Putamen (tissue), 1 donor: ENCODE data around the gene TEX44.
A peak's percentile ranks its signal among the peaks of the same experiment; 100 is the strongest.
"Not testable (repeated sequence)": the region's sequence is repeated elsewhere in the genome, so short reads cannot be mapped to it uniquely, and the experiment has no call there.

Source experiments
- DNase-seq: peaks from one replicate; pipeline ENCODE4 v3.0.0-alpha.2; 2016; ENCODE audit warnings: low spot score

The TEX44 gene

GRCh38 chr2:231571661-231572191, 20.9 kb upstream of the TEX44 start:
- DNase-seq, result no peak

DNA sequence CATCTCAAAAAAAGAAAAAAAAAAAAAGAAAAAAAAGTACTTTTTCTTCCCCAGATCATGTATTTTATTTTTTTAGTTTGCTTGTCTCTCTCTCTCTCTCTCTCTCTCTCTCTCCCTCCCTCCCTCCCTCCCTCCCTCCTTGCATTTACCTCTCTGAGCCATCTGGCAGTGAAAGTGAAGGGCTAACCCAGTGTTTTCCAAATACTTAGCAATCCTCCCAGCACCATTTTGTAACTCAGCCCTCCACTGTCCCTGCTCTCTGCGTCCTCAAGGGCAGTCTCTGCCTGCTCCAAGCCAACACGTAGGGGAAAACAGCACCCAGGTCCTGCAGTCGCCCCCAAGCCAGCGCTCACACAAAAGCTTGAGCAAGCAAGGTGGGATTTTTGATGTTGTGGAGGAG, 19.6 kb upstream of the TEX44 start:
- no peak for DNase-seq

- no peak for DNase-seq
Measured at GRCh38 chr2:231573698-231574421, 18.8 kb upstream of the TEX44 start.

DNA sequence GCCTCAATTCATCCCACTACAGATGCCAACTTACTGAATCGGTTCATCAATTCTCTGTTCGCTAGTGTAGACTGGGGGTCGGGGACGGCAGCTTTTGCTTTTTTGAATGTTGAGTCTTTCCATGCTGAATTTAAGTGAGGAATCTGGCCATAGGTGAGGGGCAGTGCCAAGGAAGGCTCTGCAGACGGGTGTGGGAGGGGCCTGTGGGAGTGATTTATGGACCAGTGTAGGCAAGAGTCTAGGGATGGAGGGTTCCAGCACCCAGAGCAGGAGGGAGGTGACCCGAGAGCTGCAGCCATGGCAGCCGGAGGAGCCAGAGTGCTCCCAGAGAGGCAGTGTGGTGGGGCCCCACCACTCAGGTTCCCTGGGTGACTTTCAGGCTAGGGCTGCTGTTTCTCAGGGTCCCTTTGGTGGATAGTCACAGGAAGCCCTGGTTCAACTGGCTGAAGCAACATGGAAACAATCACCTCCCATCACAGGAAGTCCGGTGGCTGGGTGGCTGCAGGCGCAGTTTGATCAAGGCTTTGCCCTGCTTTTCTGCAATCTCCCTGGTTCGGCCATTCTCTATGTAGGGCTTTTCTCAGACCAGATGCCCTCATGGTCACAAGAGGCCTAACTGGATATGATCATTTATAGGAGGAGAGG, 16.9 kb upstream of the TEX44 start:
- no peak for DNase-seq

DNA sequence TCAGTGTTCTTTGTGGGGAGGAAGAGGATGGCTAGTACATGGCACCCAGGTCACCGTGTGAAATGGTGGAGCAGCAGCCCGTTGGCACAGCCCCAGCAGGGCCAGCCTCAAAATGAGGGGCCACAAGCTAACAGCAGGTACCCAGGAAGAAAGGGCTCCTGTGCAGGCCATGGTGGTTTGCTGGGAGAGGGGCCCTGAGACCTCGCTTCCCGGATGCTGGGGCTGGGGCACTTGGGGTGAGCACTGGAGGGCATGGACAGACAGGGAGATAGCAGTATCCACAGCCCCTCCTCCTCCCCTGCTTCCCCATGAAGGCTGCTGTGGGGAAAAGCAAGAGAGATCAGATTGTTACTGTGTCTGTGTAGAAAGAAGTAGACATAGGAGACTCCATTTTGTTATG, 16.2 kb upstream of the TEX44 start:
- no peak for DNase-seq

GRCh38 chr2:231578655-231579054, 14.0 kb upstream of the TEX44 start:
- DNase-seq, result not testable (repeated sequence)

DNA sequence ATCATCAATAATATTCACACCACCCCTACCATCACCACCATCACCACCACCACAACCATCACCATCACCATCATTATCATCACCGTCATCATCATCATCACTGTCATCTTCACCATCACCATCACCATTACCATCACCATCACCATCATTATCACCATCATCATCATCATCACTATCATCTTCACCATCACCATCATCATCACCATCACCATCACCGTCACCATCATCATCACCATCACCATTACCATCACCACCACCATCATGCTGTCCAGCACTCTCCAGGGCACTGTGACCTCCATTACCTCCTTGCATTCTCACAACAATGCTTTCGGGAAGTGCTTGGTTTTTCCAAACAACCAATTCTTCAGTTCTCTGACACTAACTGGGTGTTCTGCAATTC, 13.1 kb upstream of the TEX44 start:
- no peak for DNase-seq

- no peak for DNase-seq
Measured at GRCh38 chr2:231581328-231581727, 11.3 kb upstream of the TEX44 start.

DNA sequence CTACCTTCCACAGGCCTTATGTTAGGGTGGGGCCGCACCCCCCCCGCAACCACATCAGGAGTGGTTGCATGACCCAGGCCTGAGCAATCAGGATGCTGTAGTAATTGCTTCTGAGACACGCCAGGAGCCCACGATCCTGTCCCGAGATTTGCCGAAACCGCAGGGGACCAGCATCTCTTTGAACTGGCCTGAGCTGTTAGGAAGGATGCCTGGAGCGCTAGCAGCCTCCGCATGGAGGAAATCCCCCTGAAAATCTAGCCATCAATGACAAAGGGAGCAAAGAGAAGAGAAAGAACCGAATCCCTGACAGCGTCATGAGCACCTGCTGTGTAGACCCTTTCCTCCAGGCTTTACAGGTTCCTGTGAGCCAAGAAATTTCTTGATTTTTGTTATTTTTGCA, 8.7 kb upstream of the TEX44 start:
- DNase-seq, result no peak

DNA sequence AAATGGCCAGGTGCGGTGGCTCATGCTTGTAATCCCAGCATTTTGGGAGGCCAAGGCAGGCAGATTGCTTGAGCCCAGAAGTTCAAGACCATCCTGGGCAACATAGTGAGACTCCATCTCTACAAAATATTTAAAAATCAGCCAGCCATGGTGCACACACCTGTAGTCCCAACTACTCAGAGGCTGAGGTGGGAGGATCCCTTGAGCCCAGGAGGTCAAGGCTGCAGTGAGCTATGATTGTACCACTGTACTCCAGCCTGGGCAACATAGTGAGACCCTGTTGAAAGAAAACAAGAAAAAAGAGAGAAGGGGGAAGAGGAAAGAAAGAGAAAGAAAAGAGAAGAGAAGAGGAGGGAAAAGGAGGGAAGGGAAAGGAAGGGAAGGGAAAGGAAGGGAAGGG, 4.9 kb upstream of the TEX44 start:
- DNase-seq, result not testable (repeated sequence)

DNA sequence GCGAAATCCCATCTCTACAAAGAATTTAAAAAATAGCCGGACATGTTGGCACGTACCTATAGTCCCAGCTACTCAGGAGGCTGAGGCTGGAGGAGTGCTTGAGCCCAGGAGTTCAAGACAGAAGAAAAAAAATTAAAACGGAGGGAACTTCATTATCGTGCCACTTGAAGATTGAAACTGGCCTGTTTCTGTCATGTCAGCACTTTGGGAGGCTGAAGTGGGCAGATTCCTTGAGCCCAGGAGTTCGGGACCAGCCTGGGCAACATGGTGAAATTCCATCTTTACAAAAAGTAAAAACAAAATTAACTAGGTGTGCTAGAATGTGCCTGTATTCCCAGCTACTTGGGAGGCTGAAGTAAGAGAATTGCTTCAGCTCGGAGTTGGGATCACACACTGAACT, 3.0 kb upstream of the TEX44 start:
- no peak for DNase-seq

DNA sequence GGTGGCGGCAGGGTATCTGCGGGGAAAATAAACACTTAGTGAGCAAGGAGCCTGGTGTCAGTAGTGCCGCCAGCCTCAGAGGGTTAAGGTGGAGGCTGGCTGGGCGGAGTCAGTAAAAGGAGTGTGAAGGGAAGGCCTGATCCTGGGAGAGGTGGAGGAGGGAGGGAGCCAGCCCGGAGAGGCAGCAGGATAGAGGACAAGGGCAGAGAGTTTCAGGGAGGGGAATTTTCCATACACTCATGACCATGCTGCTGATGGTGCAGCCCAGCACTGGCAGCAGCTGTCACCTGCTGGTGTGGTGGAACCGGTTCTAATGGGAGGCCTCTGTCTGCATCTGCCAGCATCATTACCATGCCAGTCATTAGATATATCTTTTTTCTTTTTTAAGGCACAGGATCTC, 2.0 kb upstream of the TEX44 start:
- DNase-seq, result no peak

DNA sequence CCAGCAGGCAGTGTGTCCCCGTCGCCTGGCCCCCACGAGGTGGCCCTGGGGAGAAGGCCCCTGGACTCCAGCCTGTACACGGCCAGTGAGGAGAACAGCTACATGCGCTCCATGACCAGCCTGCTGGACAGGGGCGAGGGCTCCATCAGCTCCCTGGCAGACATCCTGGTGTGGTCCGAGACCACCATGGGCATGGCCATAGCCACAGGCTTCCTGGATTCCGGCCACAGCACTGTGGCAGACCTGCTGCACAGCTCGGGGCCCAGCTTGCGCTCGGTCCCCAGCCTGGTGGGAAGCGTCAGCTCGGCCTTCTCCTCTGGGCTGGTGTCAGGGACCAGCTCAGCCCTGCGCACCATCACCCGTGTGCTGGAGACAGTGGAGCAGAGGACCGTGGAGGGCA, 1.0 kb downstream of the TEX44 start:
- no peak for DNase-seq

DNA sequence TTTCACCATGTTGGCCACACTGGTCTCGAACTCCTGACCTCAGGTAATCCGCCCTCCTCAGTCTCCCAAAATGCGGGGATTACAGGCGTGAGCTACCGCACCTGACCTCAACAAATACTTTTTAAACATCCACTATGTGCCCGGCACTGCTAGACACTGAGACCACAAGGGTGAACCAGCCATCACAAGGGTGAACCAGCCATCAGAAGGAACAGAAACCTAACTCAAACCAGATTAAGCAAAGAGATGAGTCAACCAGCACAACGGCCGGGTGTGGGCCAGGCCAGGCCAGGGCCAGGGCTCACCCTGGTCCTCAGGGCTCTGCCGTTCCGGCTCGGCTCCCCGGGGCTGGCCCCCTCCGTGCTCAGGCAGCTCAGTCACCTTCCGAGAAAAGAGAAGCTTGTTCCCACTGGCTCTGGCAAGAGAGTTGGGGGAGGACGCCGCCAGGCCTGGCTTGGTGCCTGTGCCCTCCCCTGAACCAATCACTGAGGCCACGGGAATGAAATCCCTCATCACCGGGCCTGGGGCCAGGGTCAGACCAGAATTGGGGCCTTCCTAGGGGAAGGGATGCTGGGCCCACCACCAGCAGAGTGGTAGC, 4.4 kb downstream of the TEX44 start:
- peak; percentile 76 for DNase-seq

GRCh38 chr2:231597627-231598026, 5.0 kb downstream of the TEX44 start:
- peak; percentile 64 for DNase-seq

- no peak for DNase-seq
Measured at GRCh38 chr2:231600619-231601355, 8.1 kb downstream of the TEX44 start.

DNA sequence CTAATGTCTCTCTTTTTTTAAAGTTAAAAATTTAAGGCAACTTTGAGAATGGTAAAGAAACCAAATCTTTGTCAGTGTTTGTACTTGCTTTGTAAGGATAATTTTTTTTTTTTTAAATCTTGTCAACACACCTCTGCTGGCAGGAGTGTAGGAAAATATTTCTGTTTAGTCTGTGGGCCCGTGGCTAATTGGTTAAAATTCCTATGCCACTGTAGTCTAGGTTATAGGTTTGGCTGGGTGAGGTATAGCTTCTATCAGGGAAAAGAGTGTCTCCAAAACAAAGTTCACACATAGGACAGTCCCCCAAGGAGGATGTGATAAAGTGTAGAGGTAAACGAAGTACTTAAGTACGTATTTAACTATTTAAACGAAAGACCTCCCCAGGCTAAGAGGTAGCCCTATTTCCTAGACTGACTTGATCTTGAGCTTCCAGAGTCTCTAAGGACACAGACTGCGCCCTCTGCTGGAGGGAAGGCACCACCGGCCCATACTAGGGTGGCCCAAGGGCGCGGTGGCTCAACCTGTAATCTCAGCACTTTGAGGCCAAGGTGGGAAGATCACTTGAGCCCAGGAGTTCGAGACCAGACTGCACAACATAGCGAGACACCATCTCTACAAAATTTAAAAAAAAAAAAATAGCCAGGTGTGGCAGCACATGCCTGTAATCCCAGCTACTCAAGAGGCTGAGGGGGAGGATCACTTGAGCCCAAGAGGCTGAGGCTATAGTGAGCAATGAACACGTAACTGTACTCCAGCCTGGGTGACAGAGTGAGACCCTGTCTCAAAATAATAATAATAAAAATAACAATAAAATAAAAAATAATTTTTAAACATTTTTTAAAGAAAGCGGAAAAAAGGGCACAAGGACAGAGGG, 8.9 kb downstream of the TEX44 start:
- peak; percentile 78 for DNase-seq

GRCh38 chr2:231602859-231603467, 10.3 kb downstream of the TEX44 start:
- DNase-seq, result no peak

DNA sequence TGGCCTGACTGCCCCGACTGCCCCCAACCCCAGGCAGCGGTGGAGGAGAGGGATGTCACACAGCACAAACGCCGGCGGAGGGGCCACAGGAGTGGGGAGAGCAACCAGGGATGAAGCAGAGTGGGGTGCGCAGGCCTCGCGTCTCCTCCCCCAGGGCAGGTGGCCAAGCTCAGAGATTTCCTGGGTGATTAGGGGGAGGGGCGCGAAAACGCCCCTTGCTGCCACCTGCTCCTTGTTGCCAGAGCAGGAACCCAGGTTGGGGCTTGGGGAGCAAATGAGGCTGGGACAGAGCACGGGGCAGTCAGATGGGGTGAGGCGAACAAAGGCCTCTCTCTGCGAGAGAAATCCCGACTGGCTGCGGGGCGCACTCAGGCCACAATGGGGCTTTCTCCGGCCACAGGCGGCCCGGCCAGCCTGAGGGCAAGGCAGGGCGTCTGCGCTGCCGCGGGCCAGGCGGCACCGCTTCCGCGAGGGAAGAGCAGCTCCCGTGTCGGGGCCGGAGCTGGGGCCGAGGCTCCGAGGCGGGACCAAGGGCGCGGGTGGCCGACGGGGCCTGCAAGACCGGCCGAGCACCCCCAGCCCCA, 11.5 kb downstream of the TEX44 start:
- peak; percentile 95 for DNase-seq

DNA sequence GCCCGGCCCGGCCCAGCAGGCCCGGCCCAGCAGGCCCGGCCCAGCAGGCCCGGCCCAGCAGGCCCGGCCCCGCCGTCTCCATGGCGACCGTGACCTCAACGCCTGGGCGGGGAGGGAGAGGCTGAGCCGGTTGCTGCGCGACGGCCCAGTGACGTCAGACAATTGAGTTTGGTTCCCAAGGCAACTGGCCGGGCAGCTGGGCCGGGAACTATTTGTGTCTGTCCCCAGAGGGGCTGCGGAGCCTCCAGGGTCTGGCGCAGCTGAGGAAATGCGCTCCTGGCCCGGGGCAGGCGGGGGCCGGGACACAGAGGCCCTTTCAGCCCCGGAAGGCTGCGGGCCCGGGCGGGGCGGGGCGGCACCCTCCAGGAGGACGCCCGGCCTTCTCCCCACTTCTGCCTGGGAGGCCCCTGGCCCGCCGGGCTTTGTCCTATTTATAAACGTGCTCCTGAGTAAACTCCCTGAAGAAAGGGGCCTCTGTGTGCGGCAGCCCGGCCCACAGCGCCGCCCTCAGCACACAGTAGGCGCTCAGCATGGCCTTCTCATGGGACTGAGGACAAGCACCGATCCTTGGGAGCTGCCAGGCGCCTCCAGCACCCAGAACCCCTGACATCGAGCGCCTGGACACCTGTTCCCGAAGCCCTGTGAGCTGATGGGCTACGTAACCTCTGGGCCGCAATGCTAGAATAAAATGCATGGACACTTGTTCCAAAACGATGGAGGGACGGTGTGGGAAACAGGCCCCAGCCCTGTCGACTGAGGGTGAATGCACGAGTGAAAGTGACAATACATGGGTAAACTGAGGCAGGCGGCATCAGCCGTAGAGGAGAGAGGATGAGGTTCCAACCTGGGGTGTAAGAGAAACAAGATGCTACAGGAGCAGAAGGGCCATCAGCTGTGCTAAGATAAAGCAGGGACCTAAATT, 12.3 kb downstream of the TEX44 start:
- peak; percentile 100 for DNase-seq
